ENCODE data around the gene GOT2.
A peak's percentile ranks its signal among the peaks of the same experiment; 100 is the strongest.
"Not testable (repeated sequence)": the region's sequence is repeated elsewhere in the genome, so short reads cannot be mapped to it uniquely, and the experiment has no call there.

The GOT2 gene

DNA sequence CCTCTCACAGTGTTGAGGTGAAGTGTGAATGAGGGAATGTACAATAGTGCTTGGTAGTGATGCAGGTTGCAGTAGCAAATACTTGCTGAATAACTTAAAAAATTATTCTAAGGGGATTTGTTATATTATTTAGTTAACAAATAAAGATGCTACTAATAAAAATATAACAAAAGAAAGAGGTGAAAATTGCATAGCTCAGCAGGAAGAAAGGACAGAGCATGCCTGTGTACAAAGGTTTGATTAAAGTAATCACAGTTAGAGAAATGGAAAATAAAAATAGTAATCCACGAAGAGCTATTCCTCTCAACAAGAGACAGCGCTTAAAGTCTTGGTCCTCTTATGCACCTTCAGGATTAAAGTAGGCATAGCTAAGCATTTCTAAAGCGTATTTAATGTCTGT is 11.0 kb downstream of the GOT2 start:
- no peak for DNase-seq (ENCODE audit: low read depth in 2 of 2, low spot score in 1 of 2)

DNA sequence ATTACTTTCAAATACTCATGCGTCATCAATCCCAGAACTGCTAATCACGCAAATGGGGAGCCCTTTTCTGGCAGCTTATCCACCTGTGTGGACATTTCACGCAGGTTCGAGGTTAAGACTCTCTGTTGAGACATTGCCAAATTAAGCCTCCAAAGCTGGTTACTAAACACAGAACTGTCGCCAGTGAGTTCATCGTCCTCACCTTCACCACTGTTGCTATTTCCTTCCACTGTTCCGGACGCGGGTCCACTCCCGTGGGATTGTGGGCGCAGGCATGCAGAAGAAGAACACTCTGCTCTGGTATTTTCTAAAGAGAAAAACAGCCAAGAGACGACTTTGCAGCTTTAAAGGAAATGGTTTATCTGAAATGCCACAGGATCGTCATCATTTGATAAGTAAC is 16.1 kb downstream of the GOT2 start:
- DNase-seq (ENCODE audit: low read depth in 2 of 2, low spot score in 1 of 2), result no peak

DNA sequence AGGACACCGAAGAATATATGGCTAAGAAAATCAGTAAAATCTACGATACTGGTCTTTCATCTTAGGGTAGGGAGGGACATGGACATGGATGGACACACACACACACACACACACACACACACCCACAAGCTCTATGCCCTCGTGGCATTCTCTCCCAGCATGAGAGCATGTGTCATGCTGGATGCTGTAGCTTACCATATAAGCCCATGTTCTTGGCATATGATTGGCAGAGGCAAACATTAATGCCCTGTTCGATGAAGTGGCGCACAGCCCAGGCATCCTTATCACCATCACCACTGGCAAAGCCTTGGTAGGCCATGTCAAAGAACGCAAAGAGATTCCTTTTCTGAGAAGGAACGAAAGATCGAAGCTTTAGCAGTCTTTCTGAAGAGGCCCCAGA is 17.6 kb downstream of the GOT2 start:
- DNase-seq (ENCODE audit: low read depth in 2 of 2, low spot score in 1 of 2), result no peak

DNA sequence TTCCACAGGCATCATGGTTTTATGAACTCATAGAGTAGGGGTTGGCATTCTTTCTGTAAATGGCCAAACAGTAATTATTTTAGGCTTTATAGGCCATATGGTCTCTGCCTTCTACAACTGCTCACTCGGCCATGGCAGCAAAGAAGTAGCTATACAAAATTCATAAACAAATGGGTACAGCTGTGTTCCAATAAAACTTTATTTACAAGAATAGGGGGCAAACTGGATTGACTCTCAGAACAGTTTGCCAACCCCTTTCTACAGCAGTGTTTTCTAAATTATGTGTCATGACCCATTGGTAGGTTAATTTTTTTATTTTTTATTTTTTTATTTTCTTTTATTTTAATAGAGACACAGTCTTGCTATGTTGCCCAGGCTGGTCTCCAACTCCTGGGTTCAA is 20.4 kb downstream of the GOT2 start:
- no peak for DNase-seq (ENCODE audit: low read depth in 2 of 2, low spot score in 1 of 2)

DNA sequence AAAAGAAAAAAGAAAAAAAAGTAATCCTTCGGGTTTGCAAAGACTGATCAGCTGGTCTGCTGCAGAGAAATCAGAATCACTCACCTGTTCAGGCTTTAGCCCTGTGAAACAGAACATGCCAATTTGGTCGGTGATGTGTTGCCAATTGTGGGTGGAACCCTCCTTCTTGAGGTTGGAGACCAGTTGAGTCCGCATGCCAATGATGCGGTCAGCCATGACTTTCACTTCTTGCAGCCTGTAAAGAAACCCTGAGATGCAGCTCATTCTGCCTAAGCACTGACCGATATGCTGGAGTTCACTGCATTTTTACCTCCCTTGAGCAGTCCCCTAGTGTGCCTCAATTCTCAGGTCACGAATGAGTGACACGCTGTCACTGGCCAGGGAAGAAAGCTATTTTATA is 24.8 kb downstream of the GOT2 start:
- no peak for DNase-seq (ENCODE audit: low read depth in 2 of 2, low spot score in 1 of 2)

DNA sequence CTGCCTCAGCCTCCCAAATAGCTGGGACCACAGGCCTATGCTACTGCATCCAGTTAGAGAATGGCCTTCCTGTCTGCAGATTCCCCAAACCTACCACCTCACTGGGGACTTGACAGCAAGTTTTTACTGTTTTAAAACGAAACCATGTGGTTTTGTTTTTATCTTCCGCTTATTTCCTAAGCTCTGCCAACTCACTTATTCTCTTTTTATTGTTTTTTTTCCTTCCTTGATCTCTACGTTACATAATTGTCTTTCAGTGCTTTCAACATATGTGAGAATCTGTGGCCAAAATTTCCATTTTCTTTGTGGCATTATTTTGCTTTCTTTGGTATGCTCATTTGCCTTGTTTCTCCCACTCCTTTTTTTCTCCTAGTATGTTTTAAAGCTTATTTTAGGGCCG is 35.0 kb downstream of the GOT2 start:
- DNase-seq (ENCODE audit: low read depth in 2 of 2, low spot score in 1 of 2), result no peak

DNA sequence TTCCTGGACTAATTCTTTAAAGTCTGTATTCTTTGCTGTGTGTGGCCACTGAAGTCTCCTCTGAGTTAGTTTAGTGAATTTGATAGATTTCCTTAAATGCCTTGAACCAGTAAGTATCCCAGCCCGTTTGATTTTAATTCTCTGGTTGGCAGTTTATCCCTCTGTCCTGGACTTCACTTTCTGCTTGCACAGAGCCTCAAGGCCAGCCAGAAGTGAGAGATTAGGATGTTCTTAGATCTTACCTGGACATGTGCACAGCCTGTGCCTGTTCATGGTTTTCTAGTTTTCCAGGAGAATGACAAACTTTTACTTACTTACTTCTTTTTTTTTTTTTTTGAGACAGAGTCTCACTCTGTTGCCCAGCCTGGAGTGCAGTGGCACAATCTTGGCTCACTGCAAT is 38.7 kb downstream of the GOT2 start:
- DNase-seq (ENCODE audit: low read depth in 2 of 2, low spot score in 1 of 2), result no peak

DNA sequence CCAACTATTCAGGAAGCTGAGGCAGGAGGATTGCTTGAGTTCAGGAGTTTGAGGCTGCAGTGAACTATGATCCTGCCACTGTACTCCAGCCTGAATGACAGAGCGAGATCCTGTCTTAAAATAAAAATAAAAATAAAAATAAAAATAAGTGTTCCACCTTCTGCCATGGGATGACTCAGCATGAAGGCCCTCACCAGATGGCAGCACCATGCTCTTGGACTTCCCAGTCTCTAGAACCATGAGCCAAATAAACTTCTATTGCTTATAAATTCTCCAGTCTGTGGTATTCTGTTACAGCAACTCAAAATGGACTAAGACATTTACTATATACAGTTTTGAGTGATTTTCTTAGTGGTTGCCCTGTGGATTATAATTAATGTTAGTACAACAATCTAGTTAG is 41.7 kb downstream of the GOT2 start:
- DNase-seq (ENCODE audit: low read depth in 2 of 2, low spot score in 1 of 2), result no peak

DNA sequence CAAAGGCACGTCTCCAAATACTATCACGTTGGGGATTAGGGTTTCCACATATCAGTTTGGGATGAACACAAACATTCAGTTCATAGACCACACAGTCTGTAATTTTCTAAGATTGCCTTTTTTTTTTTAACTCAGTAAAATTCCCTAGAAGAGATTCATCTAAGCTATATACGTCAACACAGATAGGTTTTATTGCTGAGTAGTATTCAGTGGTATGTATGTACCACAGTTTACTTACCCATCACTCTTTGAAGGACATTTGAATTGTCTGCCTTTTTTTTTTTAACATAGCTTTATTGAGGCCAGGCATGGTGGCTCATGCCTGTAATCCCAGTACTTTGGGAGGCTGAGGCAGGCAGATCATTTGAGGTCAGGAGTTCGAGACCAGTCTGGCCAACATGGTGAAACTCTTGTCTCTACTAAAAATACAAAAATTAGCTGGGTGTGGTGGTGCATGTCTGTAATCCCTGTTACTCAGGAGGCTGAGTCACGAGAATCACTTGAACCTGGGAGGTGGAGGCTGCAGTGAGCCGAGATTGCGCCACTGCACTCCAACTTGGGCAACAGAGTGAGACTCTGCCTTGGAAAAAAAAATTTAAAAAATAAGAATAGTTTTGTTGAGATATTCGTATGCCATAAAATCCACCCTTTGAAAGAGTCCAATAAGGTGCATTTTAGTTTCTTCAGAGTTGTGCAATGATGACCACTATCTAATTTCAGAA is 47.0 kb downstream of the GOT2 start:
- DNase-seq (ENCODE audit: low read depth in 2 of 2, low spot score in 1 of 2), result not testable (repeated sequence)

DNA sequence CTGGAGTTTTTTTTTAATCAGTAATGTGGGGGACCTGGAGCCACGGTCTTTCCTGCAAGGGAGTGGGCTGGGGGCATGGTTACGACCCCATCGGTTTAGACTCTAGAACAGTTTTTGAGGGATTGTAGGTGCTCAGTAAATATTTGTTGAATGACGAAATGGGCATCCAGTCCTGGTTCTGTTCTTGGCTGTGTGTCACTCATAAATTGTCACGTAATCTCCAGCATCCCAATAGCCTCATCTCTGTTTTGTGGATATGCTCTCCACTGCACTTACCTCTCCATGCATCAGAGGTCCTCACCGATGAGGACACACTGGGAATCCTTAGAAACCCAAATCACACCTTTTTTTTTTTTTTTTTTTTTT is 49.0 kb downstream of the GOT2 start:
- no peak for DNase-seq (ENCODE audit: low read depth in 2 of 2, low spot score in 1 of 2)

DNA sequence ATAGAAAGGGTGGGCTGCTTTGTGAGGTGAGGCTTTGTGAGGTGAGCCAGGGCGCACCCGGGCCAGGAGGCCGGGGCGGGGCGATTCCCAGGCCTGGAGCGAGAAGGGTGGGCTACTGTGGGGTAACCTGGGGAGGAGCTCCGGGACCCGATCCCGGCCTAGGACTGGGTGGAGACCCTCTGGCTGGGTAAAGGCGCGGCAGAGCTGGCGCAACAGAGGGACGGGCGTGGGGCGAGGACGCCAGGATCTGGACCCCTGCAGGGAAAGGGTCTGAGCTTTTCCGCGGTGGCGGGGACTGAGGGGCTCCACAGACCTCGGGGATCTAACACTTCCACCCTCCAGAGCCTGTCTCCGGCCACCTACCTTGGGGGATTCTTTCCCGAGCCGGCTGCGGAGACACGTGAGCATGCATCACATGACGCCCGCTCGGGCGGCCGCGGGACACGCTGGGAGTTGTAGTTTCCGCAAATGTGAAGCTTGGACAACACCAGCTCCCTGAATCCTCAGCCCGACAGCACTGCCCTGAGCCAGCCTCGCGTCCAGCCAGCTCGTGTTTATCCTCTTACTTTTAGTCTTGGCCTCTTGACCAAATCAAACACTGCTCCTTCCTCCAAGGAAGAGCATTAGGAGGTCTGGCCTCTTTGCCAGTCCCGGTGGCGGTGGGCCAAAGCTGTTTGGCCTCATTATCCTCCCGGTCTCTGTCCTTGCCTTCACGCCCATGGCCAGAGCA is 49.6 kb downstream of the GOT2 start, which contains the start of gene SLC38A7:
Gene SLC38A7 (minus strand): TSS at position 417 of the 730 bp plus-strand sequence. CDS start 4,644 bp downstream, outside the sequence.
- DNase-seq (ENCODE audit: low read depth in 2 of 2, low spot score in 1 of 2), result peak; percentile 41 to 56

DNA sequence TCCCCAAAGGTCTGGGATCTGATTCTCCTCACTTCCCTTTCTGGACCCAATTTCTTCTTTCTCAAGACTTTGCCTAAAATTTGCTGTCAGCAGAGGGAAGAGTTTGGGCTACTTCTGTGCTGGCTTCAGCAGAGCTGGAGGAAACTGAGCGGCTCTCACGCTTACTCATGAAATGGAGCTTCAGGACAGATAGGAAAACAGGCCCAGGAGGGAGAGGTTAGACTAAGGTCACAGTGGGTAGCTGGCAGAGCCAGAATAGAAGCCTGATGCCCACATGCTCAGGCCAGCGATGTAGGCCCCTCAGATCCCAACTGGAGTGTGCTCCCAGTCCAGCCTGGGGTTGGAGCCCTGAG is 50.1 kb downstream of the GOT2 start:
- no peak for DNase-seq (ENCODE audit: low read depth in 2 of 2, low spot score in 1 of 2)

DNA sequence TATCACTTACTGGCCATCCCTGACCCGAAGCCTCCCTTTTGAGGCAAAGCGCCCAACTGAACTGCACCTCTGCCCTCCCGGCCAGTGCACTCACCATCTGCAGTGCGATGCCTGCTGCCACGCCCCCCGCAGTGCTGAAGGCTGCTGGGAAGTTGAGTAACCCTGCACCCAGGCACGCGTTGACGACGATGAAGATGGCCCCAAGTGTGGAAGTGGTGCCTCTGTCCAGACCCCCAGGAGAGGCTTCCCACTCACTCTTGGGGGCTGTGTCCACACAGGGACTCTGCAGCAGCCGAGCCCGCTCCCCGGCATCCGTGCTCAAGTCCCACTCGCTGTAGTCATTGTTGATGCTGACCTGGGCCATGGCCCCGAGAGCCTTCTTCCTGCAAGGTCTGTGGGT is 54.4 kb downstream of the GOT2 start:
- no peak for DNase-seq (ENCODE audit: low read depth in 2 of 2, low spot score in 1 of 2)

DNA sequence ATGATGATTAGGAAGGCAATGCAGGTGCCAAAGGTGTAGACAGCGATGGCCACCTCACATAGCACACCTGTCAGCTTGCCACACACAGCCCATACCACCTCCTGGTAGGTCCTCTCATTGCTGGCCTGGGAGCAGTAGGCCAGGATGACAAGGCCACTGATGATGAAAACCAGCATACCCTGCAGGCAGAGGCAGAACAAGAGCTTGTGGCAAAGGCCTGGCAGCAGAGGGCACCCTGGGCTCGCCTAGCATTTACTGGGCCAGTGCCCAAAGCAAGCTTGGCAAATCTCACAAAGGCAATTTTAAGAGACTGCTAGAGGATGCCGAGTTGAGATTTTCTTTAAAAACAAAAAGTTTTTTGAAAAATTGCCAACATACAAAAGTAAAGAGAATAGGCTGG is 55.4 kb downstream of the GOT2 start:
- no peak for DNase-seq (ENCODE audit: low read depth in 2 of 2, low spot score in 1 of 2)

DNA sequence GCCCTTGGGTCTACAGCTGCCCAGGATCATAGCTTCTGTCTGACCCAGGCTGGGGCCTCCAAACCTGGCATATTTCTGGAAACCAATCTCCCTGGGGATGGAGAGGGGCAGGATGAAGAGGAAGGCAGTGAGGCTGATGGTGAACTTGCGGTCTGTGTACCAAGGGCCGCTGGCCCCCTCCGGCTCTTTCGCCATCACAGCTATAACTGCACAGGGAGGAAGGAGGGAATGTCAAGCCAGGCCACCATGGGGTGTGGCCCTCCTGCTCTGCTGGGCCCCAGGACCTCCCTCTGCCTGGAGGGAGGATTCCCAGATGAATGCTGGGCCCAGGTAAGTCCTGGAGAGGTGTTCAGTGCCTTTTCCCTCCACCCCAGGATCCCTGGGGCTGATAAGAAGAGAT is 55.8 kb downstream of the GOT2 start:
- no peak for DNase-seq (ENCODE audit: low read depth in 2 of 2, low spot score in 1 of 2)

DNA sequence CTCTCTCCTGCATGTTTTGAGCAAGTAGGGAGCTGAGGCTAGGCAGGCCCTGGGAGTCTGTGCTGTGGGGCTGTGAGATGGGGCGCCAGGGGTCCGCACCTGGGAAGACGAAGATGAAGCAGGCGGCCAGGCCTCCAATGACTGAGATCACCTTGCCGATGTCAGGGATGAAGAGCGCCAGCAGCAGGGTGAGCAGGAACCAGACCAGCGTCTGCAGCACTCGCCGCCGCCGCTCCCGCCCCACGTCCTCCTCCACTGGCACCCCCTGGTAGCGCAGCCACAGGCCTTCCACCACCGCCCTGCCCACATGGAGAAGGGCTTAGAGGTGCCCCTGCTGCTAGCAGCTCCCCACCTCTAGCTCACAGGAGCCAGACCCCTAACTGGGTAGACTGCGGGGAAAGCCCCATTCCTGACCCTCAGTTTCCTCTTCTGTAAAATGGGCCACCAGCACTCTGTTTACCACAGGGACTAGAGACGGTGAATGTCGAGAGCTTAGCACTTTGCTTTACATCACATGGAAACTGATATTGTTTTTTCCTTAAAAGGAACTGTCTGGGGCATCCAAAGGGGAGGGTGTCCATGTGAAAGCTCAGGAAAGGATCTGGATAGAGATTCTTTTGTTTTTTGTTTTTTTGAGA is 63.1 kb downstream of the GOT2 start:
- DNase-seq (ENCODE audit: low read depth in 2 of 2, low spot score in 1 of 2), result no peak

DNA sequence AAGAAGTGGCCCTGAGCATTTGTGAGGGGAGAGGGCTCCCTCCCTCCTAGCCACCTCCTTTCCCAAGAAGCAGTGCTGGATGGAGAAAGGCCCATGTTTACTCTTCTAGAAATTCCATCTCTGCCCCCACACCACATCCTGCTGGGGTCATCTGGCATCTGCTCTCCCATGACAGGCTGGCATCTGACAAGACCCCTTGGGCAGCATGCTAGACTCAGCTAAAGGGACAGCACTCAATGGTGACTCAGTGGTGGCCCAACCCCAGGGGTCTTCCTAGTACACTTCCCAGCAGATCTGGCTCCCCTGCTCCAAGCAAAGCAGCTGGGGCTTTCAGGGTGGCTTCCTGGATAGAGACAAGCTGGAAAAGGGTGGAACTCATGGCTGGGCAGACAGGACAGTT is 63.9 kb downstream of the GOT2 start:
- DNase-seq (ENCODE audit: low read depth in 2 of 2, low spot score in 1 of 2), result no peak

DNA sequence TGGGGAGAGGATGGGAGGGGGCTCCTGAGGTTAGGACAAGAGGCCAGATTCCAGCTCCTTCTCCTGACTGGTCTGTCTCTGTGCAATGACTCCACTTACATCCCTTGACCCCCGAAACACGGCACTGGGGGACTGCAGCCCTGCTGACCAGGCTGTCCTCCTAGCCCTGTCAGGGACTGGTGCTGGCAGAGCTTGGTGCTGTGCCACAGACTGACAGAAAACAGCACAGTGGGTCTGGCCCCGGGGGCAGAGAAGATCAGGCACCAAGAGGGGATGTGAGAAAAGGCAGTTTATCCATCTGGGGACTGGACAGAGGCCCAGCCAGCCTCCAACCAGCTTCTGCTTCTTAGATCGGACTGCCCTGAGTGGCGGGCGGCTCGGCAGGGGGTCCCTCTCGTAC is 68.9 kb downstream of the GOT2 start:
- DNase-seq (ENCODE audit: low read depth in 2 of 2, low spot score in 1 of 2), result no peak

DNA sequence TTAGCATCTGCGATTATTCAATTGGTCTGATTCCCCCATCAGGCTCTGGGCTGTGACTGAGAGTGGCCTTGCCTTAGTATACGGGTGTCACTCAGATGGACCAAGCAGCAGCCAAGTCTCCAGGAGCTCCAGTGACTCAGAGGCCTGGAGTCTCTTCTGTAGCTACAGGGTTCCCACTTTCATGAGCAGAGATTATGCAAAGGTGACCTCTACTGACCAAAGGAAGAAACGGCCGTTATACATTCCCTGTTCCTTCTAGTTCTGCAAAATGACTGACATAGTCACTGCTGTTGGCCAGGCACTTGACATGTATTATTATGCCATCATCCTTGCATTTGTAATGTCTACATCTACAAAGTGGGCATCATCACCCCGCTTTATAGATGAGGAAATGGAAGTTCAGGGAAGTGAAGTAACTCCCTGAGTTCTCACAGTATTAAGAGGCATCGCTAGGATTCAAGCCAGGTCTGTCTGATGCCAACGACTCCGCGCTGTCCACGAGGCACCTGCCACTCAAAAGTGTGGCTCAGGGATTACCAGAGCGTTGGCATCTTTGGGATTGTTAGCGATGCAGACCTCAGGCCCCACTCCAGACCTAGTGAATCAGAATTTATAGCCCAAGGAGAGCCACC is 72.8 kb downstream of the GOT2 start:
- no peak for DNase-seq (ENCODE audit: low read depth in 2 of 2, low spot score in 1 of 2)

DNA sequence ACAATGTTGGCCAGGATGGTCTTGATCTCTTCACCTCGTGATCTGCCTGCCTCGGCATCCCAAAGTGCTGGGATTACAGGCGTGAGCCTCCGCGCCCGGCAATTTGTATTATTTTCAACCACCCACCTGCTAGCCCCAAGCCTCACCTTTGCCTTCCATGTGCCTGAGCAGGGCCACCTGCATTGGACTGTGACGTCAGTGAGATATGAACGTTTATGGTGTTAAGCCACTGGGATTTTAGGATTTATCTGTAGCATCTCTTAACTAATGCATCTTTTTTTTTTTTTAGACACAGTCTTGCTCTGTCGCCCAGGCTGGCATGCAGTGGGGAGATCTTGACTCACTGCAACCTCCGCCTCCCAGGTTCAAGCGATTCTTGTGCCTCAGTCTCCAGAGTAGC is 74.2 kb downstream of the GOT2 start:
- not testable (repeated sequence) for DNase-seq (ENCODE audit: low read depth in 2 of 2, low spot score in 1 of 2)

DNA sequence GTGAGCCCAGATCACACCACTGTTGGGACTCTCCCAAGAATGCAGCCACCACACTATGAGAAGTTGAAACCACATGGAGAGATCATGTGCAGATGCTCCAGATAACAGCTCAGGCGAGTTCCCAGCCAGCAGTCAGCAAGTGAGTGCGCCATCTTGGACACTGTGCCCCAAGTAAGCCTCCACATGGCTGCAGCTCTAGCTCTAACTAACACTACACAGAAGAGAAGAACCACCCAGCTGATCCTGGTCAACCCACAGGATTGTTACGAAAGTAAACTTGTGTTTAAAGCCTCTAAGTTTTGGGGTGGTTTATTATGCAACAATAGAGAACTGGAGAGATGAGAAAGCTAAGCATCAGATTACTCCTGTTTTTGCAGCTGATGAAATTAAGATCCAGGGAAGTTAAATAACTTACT is 75.3 kb downstream of the GOT2 start:
- no peak for DNase-seq (ENCODE audit: low read depth in 2 of 2, low spot score in 1 of 2)

Measured in stimulated activated CD8-positive, alpha-beta memory T cell treated with anti-CD3 and anti-CD28 coated beads, Interleukin-4, amount 100 ng/mL, for 4 hours (primary cell).